ENCODE data around the gene APOL4.
"Not testable (repeated sequence)": the region's sequence is repeated elsewhere in the genome, so short reads cannot be mapped to it uniquely, and the experiment has no call there.

APOL4 gene

GRCh38 chr22:36215981-36216380 lies 14.4 kb upstream of the APOL4 start:
- Histone ChIP-seq H3K36me3 (no peaks in the 10 kb centered on the region), H3K9me3 (no peaks in the 10 kb centered on the region), H3K27ac (no peak overlapping the region), H3K4me3 (no peak overlapping the region), H3K4me1 (no peaks in the 10 kb centered on the region), H3K27me3 (peaks cover 0 to 12% of the 10 kb centered on the region in 2 donors)
- no peak for DNase-seq
- intact Hi-C loops (cut with DNase I; ENCODE audit: low total_unique reads) = no loop called here
- TF ChIP-seq CTCF (IDR thresholded peaks at IDR 0.05) = no peak

- no peak overlapping the region for H3K4me3 ChIP-seq
- no peak overlapping the region for H3K27ac ChIP-seq
- H3K27me3 ChIP-seq = peaks cover 0 to 12% of the 10 kb centered on the region in 2 donors
- TF ChIP-seq CTCF (IDR thresholded peaks at IDR 0.05) = no peak
- intact Hi-C loops (cut with DNase I; ENCODE audit: low total_unique reads) = no loop called here
- DNase-seq = no peak
- no peaks in the 10 kb centered on the region for H3K4me1 ChIP-seq
- H3K9me3 ChIP-seq = no peaks in the 10 kb centered on the region
- H3K36me3 ChIP-seq = no peaks in the 10 kb centered on the region
Observed at GRCh38 chr22:36213586-36213985, 12.0 kb upstream of the APOL4 start.

- TF ChIP-seq CTCF (IDR thresholded peaks at IDR 0.05) = no peak
- H3K9me3 ChIP-seq = no peaks in the 10 kb centered on the region
- peaks cover 0 to 12% of the 10 kb centered on the region in 2 donors for H3K27me3 ChIP-seq
- H3K36me3 ChIP-seq = no peaks in the 10 kb centered on the region
- H3K4me1 ChIP-seq = no peaks in the 10 kb centered on the region
- intact Hi-C loops (cut with DNase I; ENCODE audit: low total_unique reads) = no loop called here
- no peak overlapping the region for H3K27ac ChIP-seq
- DNase-seq = no peak
- no peak overlapping the region for H3K4me3 ChIP-seq
Observed at GRCh38 chr22:36212901-36213300, 11.3 kb upstream of the APOL4 start.

- no peak for TF ChIP-seq CTCF (IDR thresholded peaks at IDR 0.05)
- intact Hi-C loops (cut with DNase I; ENCODE audit: low total_unique reads) = no loop called here
- Histone ChIP-seq H3K27ac (no peak overlapping the region), H3K4me1 (no peaks in the 10 kb centered on the region), H3K9me3 (no peaks in the 10 kb centered on the region), H3K4me3 (no peak overlapping the region), H3K27me3 (peaks cover 0 to 10% of the 10 kb centered on the region in 2 donors), H3K36me3 (no peaks in the 10 kb centered on the region)
- DNase-seq = peak in 1 of 2 donors; percentile 49
Observed at GRCh38 chr22:36211237-36211861, 9.7 kb upstream of the APOL4 start.

- H3K27ac ChIP-seq = no peak overlapping the region
- intact Hi-C loops (cut with DNase I; ENCODE audit: low total_unique reads) = no loop called here
- no peaks in the 10 kb centered on the region for H3K36me3 ChIP-seq
- DNase-seq = no peak
- peaks cover 0 to 6% of the 10 kb centered on the region in 2 donors for H3K27me3 ChIP-seq
- no peaks in the 10 kb centered on the region for H3K4me1 ChIP-seq
- no peak overlapping the region for H3K4me3 ChIP-seq
- H3K9me3 ChIP-seq = no peaks in the 10 kb centered on the region
- no peak for TF ChIP-seq CTCF (IDR thresholded peaks at IDR 0.05)
Observed at GRCh38 chr22:36210224-36210623, 8.6 kb upstream of the APOL4 start.

- H3K27ac ChIP-seq; H3K4me1 ChIP-seq; H3K9me3 ChIP-seq; H3K36me3 ChIP-seq; H3K4me3 ChIP-seq; H3K27me3 ChIP-seq; DNase-seq; intact Hi-C loops (cut with DNase I; ENCODE audit: low total_unique reads): not testable (repeated sequence)
Observed at GRCh38 chr22:36209488-36209908, 7.9 kb upstream of the APOL4 start.

Measured in tibial artery (tissue), 4 donors.